ENCODE data around the gene PTPRCAP. TPM values are rescaled to one million over a fixed set of nuclear protein-coding genes. Genes with fewer than 3 reads are reported as not detected.

PTPRCAP gene
- total RNA-seq, 1 donor from 2014 or later: 109 TPM

- Mint-ChIP-seq H3K36me3 (ENCODE audit: low read depth) (peaks cover 6% of the 10 kb centered on the region), H3K4me3 (no peak overlapping the region), H3K27me3 (ENCODE audit: insufficient read depth) (no peaks in the 10 kb centered on the region), H3K27ac (no peak overlapping the region), H3K4me1 (ENCODE audit: low read depth) (peaks cover 22% of the 10 kb centered on the region), H3K9me3 (no peaks in the 10 kb centered on the region)
- intact Hi-C loops (cut with micrococcal nuclease): no loop called here
- DNase-seq (ENCODE audit: low spot score): no peak
Observed at GRCh38 chr11:67463186-67463585, 25.7 kb upstream of the PTPRCAP start.

GRCh38 chr11:67458266-67458665 lies 20.8 kb upstream of the PTPRCAP start:
- Mint-ChIP-seq H3K9me3 (no peaks in the 10 kb centered on the region), H3K4me1 (ENCODE audit: low read depth) (no peaks in the 10 kb centered on the region), H3K4me3 (no peak overlapping the region), H3K27ac (no peak overlapping the region), H3K36me3 (ENCODE audit: low read depth) (no peaks in the 10 kb centered on the region), H3K27me3 (ENCODE audit: insufficient read depth) (peaks cover 4% of the 10 kb centered on the region)
- DNase-seq (ENCODE audit: low spot score): no peak
- intact Hi-C loops (cut with micrococcal nuclease): no loop called here

- Mint-ChIP-seq H3K9me3 (no peaks in the 10 kb centered on the region), H3K36me3 (ENCODE audit: low read depth) (no peaks in the 10 kb centered on the region), H3K4me1 (ENCODE audit: low read depth) (no peaks in the 10 kb centered on the region), H3K27me3 (ENCODE audit: insufficient read depth) (peaks cover 4% of the 10 kb centered on the region), H3K27ac (no peak overlapping the region), H3K4me3 (no peak overlapping the region)
- intact Hi-C loops (cut with micrococcal nuclease): no loop called here
- DNase-seq (ENCODE audit: low spot score): no peak
Observed at GRCh38 chr11:67457453-67457852, 20.0 kb upstream of the PTPRCAP start.

GRCh38 chr11:67456068-67456705 lies 18.7 kb upstream of the PTPRCAP start:
- Mint-ChIP-seq H3K36me3 (ENCODE audit: low read depth) (no peaks in the 10 kb centered on the region), H3K27ac (no peak overlapping the region), H3K4me3 (no peak overlapping the region), H3K9me3 (no peaks in the 10 kb centered on the region), H3K4me1 (ENCODE audit: low read depth) (no peaks in the 10 kb centered on the region), H3K27me3 (ENCODE audit: insufficient read depth) (peaks cover 4% of the 10 kb centered on the region)
- intact Hi-C loops (cut with micrococcal nuclease): no loop called here
- DNase-seq (ENCODE audit: low spot score): no peak

GRCh38 chr11:67455054-67455453 lies 17.6 kb upstream of the PTPRCAP start, which contains the start of gene CABP4:
Gene CABP4, plus strand, starts transcription at chr11:67455354. Its CDS starts 70 bp downstream, at chr11:67455424.
- Mint-ChIP-seq H3K27me3 (ENCODE audit: insufficient read depth) (peaks cover 4% of the 10 kb centered on the region), H3K27ac (no peak within 1 kb of the TSS), H3K9me3 (no peaks in the 10 kb centered on the region), H3K36me3 (ENCODE audit: low read depth) (no peaks in the 10 kb centered on the region), H3K4me3 (no peak within 1 kb of the TSS), H3K4me1 (ENCODE audit: low read depth) (no peaks in the 10 kb centered on the region)
- DNase-seq (ENCODE audit: low spot score): no peak
- intact Hi-C loops (cut with micrococcal nuclease): no loop called here

GRCh38 chr11:67453816-67454732 lies 16.6 kb upstream of the PTPRCAP start:
- no peak for DNase-seq (ENCODE audit: low spot score)
- Mint-ChIP-seq H3K27me3 (ENCODE audit: insufficient read depth) (peaks cover 7% of the 10 kb centered on the region), H3K9me3 (no peaks in the 10 kb centered on the region), H3K36me3 (ENCODE audit: low read depth) (no peaks in the 10 kb centered on the region), H3K4me1 (ENCODE audit: low read depth) (peaks cover 4% of the 10 kb centered on the region), H3K27ac (no peak overlapping the region), H3K4me3 (no peak overlapping the region)
- intact Hi-C loops (cut with micrococcal nuclease): no loop called here

- Mint-ChIP-seq H3K9me3 (no peaks in the 10 kb centered on the region), H3K27me3 (ENCODE audit: insufficient read depth) (peaks cover 3% of the 10 kb centered on the region), H3K4me3 (no peak within 1 kb of the TSS), H3K27ac (no peak within 1 kb of the TSS), H3K4me1 (ENCODE audit: low read depth) (peaks cover 10% of the 10 kb centered on the region), H3K36me3 (ENCODE audit: low read depth) (no peaks in the 10 kb centered on the region)
- intact Hi-C loops (cut with micrococcal nuclease): no loop called here
- DNase-seq (ENCODE audit: low spot score): no peak
Observed at GRCh38 chr11:67452141-67452952, 14.9 kb upstream of the PTPRCAP start, which contains the start of gene GPR152. Gene GPR152, minus strand, starts transcription at chr11:67452729. Its CDS starts 5 bp downstream, at chr11:67452724.

- no peaks in the 10 kb centered on the region for H3K9me3 Mint-ChIP-seq
- no peaks in the 10 kb centered on the region for H3K36me3 Mint-ChIP-seq (ENCODE audit: low read depth)
- peaks cover 3% of the 10 kb centered on the region for H3K27me3 Mint-ChIP-seq (ENCODE audit: insufficient read depth)
- no peak for DNase-seq (ENCODE audit: low spot score)
- no peak overlapping the region for H3K4me3 Mint-ChIP-seq
- H3K4me1 Mint-ChIP-seq (ENCODE audit: low read depth): peaks cover 14% of the 10 kb centered on the region
- H3K27ac Mint-ChIP-seq: no peak overlapping the region
- intact Hi-C loops (cut with micrococcal nuclease): no loop called here
Observed at GRCh38 chr11:67451658-67451976, 14.1 kb upstream of the PTPRCAP start.

GRCh38 chr11:67450796-67451657 lies 13.5 kb upstream of the PTPRCAP start:
- H3K4me3 Mint-ChIP-seq: no peak overlapping the region
- intact Hi-C loops (cut with micrococcal nuclease): no loop called here

GRCh38 chr11:67449116-67449844 lies 11.8 kb upstream of the PTPRCAP start:
- no peak for DNase-seq (ENCODE audit: low spot score)
- H3K9me3 Mint-ChIP-seq: no peaks in the 10 kb centered on the region
- H3K27ac Mint-ChIP-seq: no peak overlapping the region

More at GRCh38 chr11:67450796-67451657, 13.5 kb upstream of the PTPRCAP start:
- no peaks in the 10 kb centered on the region for H3K9me3 Mint-ChIP-seq
- DNase-seq (ENCODE audit: low spot score): no peak
- peaks cover 17% of the 10 kb centered on the region for H3K4me1 Mint-ChIP-seq (ENCODE audit: low read depth)
- peaks cover 3% of the 10 kb centered on the region for H3K27me3 Mint-ChIP-seq (ENCODE audit: insufficient read depth)
- no peaks in the 10 kb centered on the region for H3K36me3 Mint-ChIP-seq (ENCODE audit: low read depth)
- peak overlapping the region; percentile 7 for H3K27ac Mint-ChIP-seq

GRCh38 chr11:67448220-67448609 lies 10.7 kb upstream of the PTPRCAP start:
- Mint-ChIP-seq H3K9me3 (no peaks in the 10 kb centered on the region), H3K27me3 (ENCODE audit: insufficient read depth) (peaks cover 3% of the 10 kb centered on the region), H3K4me3 (no peak overlapping the region), H3K27ac (no peak overlapping the region), H3K36me3 (ENCODE audit: low read depth) (no peaks in the 10 kb centered on the region), H3K4me1 (ENCODE audit: low read depth) (peaks cover 32% of the 10 kb centered on the region)
- DNase-seq (ENCODE audit: low spot score): no peak
- intact Hi-C loops (cut with micrococcal nuclease): no loop called here

More at GRCh38 chr11:67449116-67449844, 11.8 kb upstream of the PTPRCAP start:
- H3K27me3 Mint-ChIP-seq (ENCODE audit: insufficient read depth): peaks cover 3% of the 10 kb centered on the region
- intact Hi-C loops (cut with micrococcal nuclease): no loop called here
- H3K36me3 Mint-ChIP-seq (ENCODE audit: low read depth): no peaks in the 10 kb centered on the region
- peaks cover 32% of the 10 kb centered on the region for H3K4me1 Mint-ChIP-seq (ENCODE audit: low read depth)
- no peak overlapping the region for H3K4me3 Mint-ChIP-seq
